HG03432 (cell line): ENCODE data around the gene S100A1.
"Not testable (repeated sequence)": the region's sequence is repeated elsewhere in the genome, so short reads cannot be mapped to it uniquely, and the experiment has no call there.

Experiments
- ATAC-seq: cut with Tn5 transposase; IDR thresholded peaks from one replicate; pipeline ENCODE4 v1.9.1; 2021; ENCODE audit warnings: mild to moderate bottlenecking, moderate library complexity; ENCODE audit not compliant: unreplicated experiment

S100A1 gene

GRCh38 chr1:153652805-153653500 is 24.7 kb downstream of the S100A1 start:
- no peak for ATAC-seq

- ATAC-seq, result no peak
These were observed 27.1 kb downstream of the S100A1 start for GRCh38 chr1:153655333-153655732.

- ATAC-seq, result peak; percentile 92
These were observed 30.4 kb downstream of the S100A1 start, which contains the start of gene SNAPIN for GRCh38 chr1:153658400-153659174. SNAPIN (plus strand) TSS chr1:153658703; CDS start chr1:153658744, 41 bp downstream.

GRCh38 chr1:153659175-153659534 is 30.9 kb downstream of the S100A1 start:
- ATAC-seq, result no peak

- ATAC-seq, result no peak
These were observed 31.4 kb downstream of the S100A1 start for GRCh38 chr1:153659656-153660055.

GRCh38 chr1:153661111-153661708 is 33.0 kb downstream of the S100A1 start:
- no peak for ATAC-seq

GRCh38 chr1:153662269-153662668 is 34.0 kb downstream of the S100A1 start:
- no peak for ATAC-seq

GRCh38 chr1:153663211-153663610 is 35.0 kb downstream of the S100A1 start:
- ATAC-seq, result no peak

- no peak for ATAC-seq
These were observed 39.2 kb downstream of the S100A1 start for GRCh38 chr1:153667439-153667838.

- not testable (repeated sequence) for ATAC-seq
These were observed 40.4 kb downstream of the S100A1 start for GRCh38 chr1:153668672-153669071.

GRCh38 chr1:153669606-153670005 is 41.4 kb downstream of the S100A1 start:
- ATAC-seq, result no peak

- no peak for ATAC-seq
These were observed 42.1 kb downstream of the S100A1 start for GRCh38 chr1:153670257-153670858.

GRCh38 chr1:153670859-153671627 is 42.8 kb downstream of the S100A1 start, which contains the start of gene ILF2:
ILF2 (minus strand) TSS chr1:153670993; CDS start chr1:153670922, 71 bp downstream.
- ATAC-seq, result peak; percentile 87

GRCh38 chr1:153671628-153672353 is 43.6 kb downstream of the S100A1 start:
- ATAC-seq, result peak; percentile 27

- ATAC-seq, result no peak
These were observed 45.3 kb downstream of the S100A1 start for GRCh38 chr1:153673511-153673910.

GRCh38 chr1:153677718-153678518 is 49.7 kb downstream of the S100A1 start:
- ATAC-seq, result no peak

GRCh38 chr1:153678519-153679336 is 50.5 kb downstream of the S100A1 start, which contains the start of gene NPR1:
NPR1 (plus strand) TSS chr1:153678688; CDS start chr1:153679109, 421 bp downstream.
- ATAC-seq, result no peak
